Articular chondrocyte of knee joint (primary cell): ENCODE measurements around the gene GEMIN5. TPM values are rescaled to one million over a fixed set of nuclear protein-coding genes. Genes with fewer than 3 reads are reported as not detected.

Source experiments
- total RNA-seq: library from RNA; depleted of rRNA; stranded (reverse); fragments of >200 nt; gene quantifications from 2 replicates; pipeline ENCODE4 v1.2.3, GENCODE V29; 2012

GEMIN5 gene
- total RNA-seq = 16.5 and 18.4 TPM in 2 replicates

DNA sequence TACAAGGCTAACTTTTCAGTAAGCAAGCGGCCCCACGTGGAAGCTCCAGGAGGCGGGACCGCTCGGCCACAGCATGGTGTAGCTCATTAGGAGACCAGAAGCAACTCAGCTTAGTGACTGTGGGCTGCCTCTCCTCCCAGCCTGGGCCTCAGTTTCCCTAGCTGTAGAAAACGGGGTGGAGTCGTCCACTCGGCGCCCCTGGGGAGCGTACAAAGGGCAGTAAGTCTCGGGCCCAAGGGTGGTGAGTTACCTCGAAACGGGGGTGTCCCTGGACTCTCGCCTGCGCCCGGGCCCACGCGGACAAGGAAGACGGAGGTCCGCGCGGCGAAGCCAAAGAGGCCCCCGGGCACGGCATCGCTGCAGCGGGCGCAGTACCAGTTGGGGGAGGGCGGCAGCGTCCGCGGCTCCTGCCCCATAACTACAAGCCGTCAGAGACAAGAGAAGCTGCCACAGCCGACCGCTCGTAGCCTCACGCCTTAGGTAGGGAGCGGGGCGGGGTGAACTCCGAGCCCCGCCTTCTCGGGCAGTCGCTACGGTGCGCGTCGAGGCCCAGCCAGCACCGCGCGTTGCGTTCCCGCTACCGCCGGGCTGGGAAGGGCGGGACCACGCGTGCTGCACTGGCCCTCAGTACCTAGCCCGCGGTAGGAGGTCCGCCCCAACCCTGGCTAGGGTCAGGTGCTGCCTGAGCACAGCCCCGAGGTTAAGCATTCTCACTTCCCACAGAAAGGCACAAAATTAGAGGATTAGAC is at the start of gene GEMIN5:
Gene GEMIN5 (minus strand): TSS at position 494 of the 749 bp plus-strand sequence. CDS start 78 bp downstream, at position 416.

DNA sequence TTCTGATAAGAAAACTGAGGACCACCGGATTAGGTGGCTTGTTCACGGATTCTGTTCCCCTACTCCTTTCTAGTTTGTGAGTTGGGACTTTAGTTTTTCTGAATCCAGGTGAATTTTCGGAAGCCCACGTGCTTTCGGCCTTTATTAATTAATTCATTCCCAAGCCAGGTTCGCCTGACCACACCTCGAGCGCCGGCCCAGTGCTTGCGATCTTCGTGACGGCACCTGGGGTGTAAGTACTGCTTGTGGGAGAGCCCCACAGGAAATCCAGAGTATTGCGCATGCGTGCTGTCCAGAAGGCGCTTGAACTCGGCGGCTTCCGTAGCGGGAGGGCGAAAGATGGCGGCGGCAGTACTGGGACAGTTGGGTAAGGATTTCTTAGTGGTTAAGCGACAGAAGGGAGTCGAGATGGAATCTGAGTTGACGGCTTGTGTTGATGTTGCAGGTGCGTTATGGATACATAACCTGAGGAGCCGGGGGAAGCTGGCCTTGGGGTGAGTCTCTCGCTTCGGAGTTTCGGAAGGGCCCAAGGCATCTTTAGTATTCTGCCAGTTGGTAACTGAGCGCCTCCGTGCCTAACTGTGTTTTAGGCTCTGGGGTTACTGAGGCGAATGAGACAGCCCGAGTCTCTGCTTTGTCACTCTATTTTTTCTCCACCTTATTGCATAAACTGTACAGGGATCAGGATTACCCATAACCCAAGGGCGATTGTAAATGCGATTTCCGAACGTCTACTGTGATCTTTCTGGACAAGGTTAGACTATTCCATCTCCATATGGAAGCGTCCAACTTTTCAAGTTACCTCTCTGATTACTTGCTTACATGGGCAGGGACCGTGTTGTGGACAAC is 3.0 kb upstream of the GEMIN5 start, which contains the start of gene MRPL22:
Gene MRPL22 (plus strand): TSS at position 302 of the 849 bp plus-strand sequence. CDS start 38 bp downstream, at position 340.

DNA sequence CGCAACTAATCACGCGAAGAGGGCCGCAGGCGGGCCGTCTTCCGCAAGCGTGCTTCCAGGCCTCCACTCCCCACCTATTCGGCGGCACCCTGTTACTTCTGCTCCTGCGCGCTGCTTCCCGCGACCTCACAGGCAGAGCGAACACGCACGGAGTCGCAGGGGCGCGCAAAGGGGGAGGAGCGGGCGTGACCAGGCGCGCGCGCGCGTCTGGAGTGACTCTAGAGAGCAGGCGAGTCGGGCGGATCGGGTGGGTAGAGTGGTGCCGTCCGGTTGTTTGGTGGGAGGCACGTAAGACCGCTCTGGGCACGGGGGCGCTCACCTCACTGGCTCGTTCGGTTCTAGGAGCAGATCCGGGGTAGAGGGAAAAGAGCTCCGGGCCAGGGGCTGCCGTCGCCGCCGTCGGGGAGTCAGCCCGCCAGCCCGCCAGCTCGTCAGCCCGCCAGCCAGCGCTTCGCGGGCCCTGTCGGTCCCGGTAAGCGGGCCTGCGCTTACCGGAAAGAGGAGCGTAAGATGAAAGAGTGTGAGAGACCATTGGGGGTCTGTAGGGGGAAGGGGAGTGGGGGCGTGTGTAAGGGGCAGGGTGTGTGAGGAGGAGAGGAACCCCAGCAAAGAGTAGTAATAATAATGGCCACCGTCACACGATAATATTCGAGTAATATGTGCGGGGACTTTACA is 79.6 kb downstream of the GEMIN5 start, which contains the start of gene CNOT8:
Gene CNOT8 (plus strand): TSS at position 331 of the 675 bp plus-strand sequence. CDS start 4,652 bp downstream, outside the sequence.

GRCh38 chr5:154850255-154851062 is 87.6 kb downstream of the GEMIN5 start, which contains the start of gene FAXDC2:
Gene FAXDC2 (minus strand): TSS chr5:154850603. CDS start chr5:154838178, 12,425 bp downstream.

Other genes with a start within 250 kb of the GEMIN5 start
- gene LARP1, start 182.8 kb downstream of the GEMIN5 start, total RNA-seq = 104 and 120 TPM in 2 replicates
- 16.5 and 22.5 TPM in 2 replicates for gene FAXDC2, start 87.6 kb downstream of the GEMIN5 start, total RNA-seq
- gene CNOT8, start 79.6 kb downstream of the GEMIN5 start, total RNA-seq = 67.9 and 68.6 TPM in 2 replicates
- gene MRPL22, start 2.9 kb upstream of the GEMIN5 start, total RNA-seq = 19.1 and 21.2 TPM in 2 replicates
- not detected in 2 replicates for gene KIF4B, start 75.5 kb upstream of the GEMIN5 start, total RNA-seq